K562 (cell line): ENCODE data around the gene NEDD8. TPM values are rescaled to one million over a fixed set of nuclear protein-coding genes. Genes with fewer than 3 reads are reported as not detected.

Experiments used
- ATAC-seq: fragments of 200-7000 bp; cut with Tn5 transposase; 3 replicates; pipeline ENCODE4 v1.9.1; 2020; ENCODE audit warnings: moderate library complexity
- BruUV-seq: library from RNA; stranded (reverse); fragments of 400-500 nt; replicated peaks from 2 replicates; lab custom pipeline; 2021; lab: Mats Ljungman, UMichigan
- CTCF ChIA-PET: fragments of 300-600 bp; formaldehyde crosslinking; extraction: SDS; loops from one replicate; lab custom pipeline; 2021; ENCODE audit warnings: low intra/inter-chr PET ratio; lab: Yijun Ruan, JAX
- POLR2A ChIA-PET: fragments of 300-600, 350-650 bp; sonication (Branson Sonifier 250); formaldehyde crosslinking; extraction: SDS; loops from one replicate; lab custom pipeline; 2021; ENCODE audit warnings: antibody characterized with exemption, inconsistent platforms; lab: Yijun Ruan, JAX
- DNase-seq, 4 experiments: peaks; one replicate each; pipeline versions ENCODE4 v3.0.0 to v3.0.0-alpha.2; 2011 to 2018; ENCODE audit warnings: low spot score in 3 of 4, mixed read lengths in 3 of 4; ENCODE audit errors: extremely low read depth in 1 of 4
- FAIRE-seq: peaks from 2 replicates; lab custom pipeline; 2011; peaks lifted over from hg19 to GRCh38; lab: Jason Lieb, UNC
- H2AFZ ChIP-seq: 2 replicates; pipeline ENCODE4 v1.6.0; 2011; ENCODE audit warnings: low read depth, low read length, control low read depth, inconsistent platforms
- H3K27ac ChIP-seq: fragments of 200-600 bp; 3 replicates; pipeline ENCODE4 v1.8.0; 2011; ENCODE audit warnings: low read depth, mild to moderate bottlenecking, control low read depth, inconsistent platforms, low read length, moderate library complexity, mixed read lengths; ENCODE audit errors: extremely low read depth
- H3K27me3 ChIP-seq, 2 experiments: fragments of 300-600 bp in 1 of 2; 2 replicates in 1 of 2; 3 replicates in 1 of 2; pipeline versions ENCODE4 v1.6.0 to v1.8.0; 2011; ENCODE audit warnings: inconsistent platforms in 2 of 2, low read length in 2 of 2, mild to moderate bottlenecking in 1 of 2, mixed read lengths in 1 of 2, moderate library complexity in 1 of 2; ENCODE audit not compliant: control insufficient read depth in 2 of 2, insufficient read depth in 2 of 2
- H3K36me3 ChIP-seq: fragments of 300-600 bp; 3 replicates; pipeline ENCODE4 v1.8.0; 2011; ENCODE audit warnings: mild to moderate bottlenecking, low read length, inconsistent platforms; ENCODE audit not compliant: control insufficient read depth, insufficient read depth
- H3K4me1 ChIP-seq, 2 experiments: fragments of 200-600 bp in 1 of 2; replicated peaks in 1 of 2; 2 replicates in 1 of 2; 3 replicates in 1 of 2; pipeline versions ENCODE4 v1.5.1 to v1.8.0; 2011; ENCODE audit warnings: inconsistent platforms in 2 of 2, low read length in 2 of 2, mild to moderate bottlenecking in 1 of 2, mixed read lengths in 1 of 2, moderate library complexity in 1 of 2; ENCODE audit not compliant: control insufficient read depth in 2 of 2, insufficient read depth in 2 of 2
- H3K4me2 ChIP-seq: 2 replicates; pipeline ENCODE4 v1.6.1; 2011; ENCODE audit warnings: low read length, control low read depth, inconsistent platforms, mixed read lengths; ENCODE audit not compliant: insufficient read depth
- H3K4me3 ChIP-seq: fragments of 200-600 bp; sonication (generic), shearing (Covaris generic); 2 replicates; pipeline ENCODE4 v1.5.1; 2016; ENCODE audit warnings: control low read depth, inconsistent platforms
- H3K79me2 ChIP-seq: fragments of 200-600 bp; 3 replicates; pipeline ENCODE4 v1.8.0; 2011; ENCODE audit warnings: low read length, inconsistent platforms; ENCODE audit not compliant: control insufficient read depth, insufficient read depth
- H3K9ac ChIP-seq, 2 experiments: 2 replicates each; pipeline versions ENCODE4 v1.6.0 to v1.6.1; 2011; ENCODE audit warnings: low read depth in 2 of 2, low read length in 2 of 2, control low read depth in 1 of 2, inconsistent platforms in 1 of 2, mild to moderate bottlenecking in 1 of 2, mixed read lengths in 1 of 2; ENCODE audit not compliant: insufficient read depth in 1 of 2
- H3K9me1 ChIP-seq: one replicate; pipeline ENCODE4 v1.6.0; 2011; ENCODE audit warnings: inconsistent platforms, mild to moderate bottlenecking, low read length, moderate library complexity; ENCODE audit not compliant: control insufficient read depth, insufficient read depth
- H3K9me3 ChIP-seq: replicated peaks from 2 replicates; pipeline ENCODE4 v1.5.1; 2011; ENCODE audit warnings: low read depth, low read length, inconsistent platforms; ENCODE audit not compliant: control insufficient read depth, insufficient read depth
- H4K20me1 ChIP-seq: replicated peaks from 2 replicates; pipeline ENCODE4 v1.6.1; 2011; ENCODE audit warnings: low read length, inconsistent platforms, mixed read lengths; ENCODE audit not compliant: control insufficient read depth, insufficient read depth
- GTF2A2 ChIP-seq: IDR thresholded peaks from 2 replicates; pipeline ENCODE4 v1.6.1; 2016; ENCODE audit warnings: mild to moderate bottlenecking, missing genetic modification characterization, missing compliant biosample characterization
- KDM5B ChIP-seq: fragments of 200-600 bp; sonication (generic); IDR thresholded peaks from 2 replicates; pipeline ENCODE4 v1.6.1; 2012; ENCODE audit warnings: low read depth, mild to moderate bottlenecking, moderate library complexity, low read length, control low read depth, inconsistent platforms; ENCODE audit not compliant: insufficient replicate concordance
- MECOM ChIP-seq: fragments of 250-450 bp; sonication (Bioruptor Pico); IDR thresholded peaks from 2 replicates; pipeline ENCODE4 v1.8.0; 2022; ENCODE audit warnings: inconsistent platforms
- MYBL2 ChIP-seq, 2 experiments: fragments of 450-650 bp in 1 of 2; sonication (generic) in 1 of 2; formaldehyde crosslinking in 1 of 2; IDR thresholded peaks; 2 replicates each; pipeline versions ENCODE4 v1.6.1 to v1.8.1; 2017 to 2022; ENCODE audit warnings: borderline replicate concordance in 1 of 2, inconsistent platforms in 1 of 2, low read depth in 1 of 2, mild to moderate bottlenecking in 1 of 2, missing genetic modification reagents in 1 of 2, moderate library complexity in 1 of 2
- NBN ChIP-seq: fragments of 450-650 bp; IDR thresholded peaks from 2 replicates; pipeline ENCODE4 v1.6.1; 2016; ENCODE audit warnings: low read depth, mild to moderate bottlenecking
- SLC30A9 ChIP-seq: fragments of 250-450 bp; sonication (Bioruptor Pico); IDR thresholded peaks from 2 replicates; pipeline ENCODE4 v1.8.0; 2022; ENCODE audit warnings: mild to moderate bottlenecking, moderate library complexity
- SMARCA4 ChIP-seq: fragments of 450-650 bp; IDR thresholded peaks from 2 replicates; pipeline ENCODE4 v1.6.1; 2016
- SNRNP70 ChIP-seq: fragments of 200-400 bp; formaldehyde crosslinking; optimal IDR thresholded peaks from 2 replicates; pipeline ENCODE3; 2017; ENCODE audit warnings: low read depth, low read length
- TARDBP ChIP-seq: fragments of 450-650 bp; IDR thresholded peaks from 2 replicates; pipeline ENCODE4 v1.6.1; 2016
- TOE1 ChIP-seq, 2 experiments: fragments of 450-650 bp in 1 of 2; sonication (generic) in 1 of 2; formaldehyde crosslinking in 1 of 2; IDR thresholded peaks; 2 replicates each; pipeline versions ENCODE4 v1.7.1 to v1.8.0; 2016 to 2022; ENCODE audit warnings: borderline replicate concordance in 2 of 2, mild to moderate bottlenecking in 2 of 2, antibody characterized with exemption in 1 of 2, inconsistent platforms in 1 of 2, low read depth in 1 of 2, missing genetic modification reagents in 1 of 2, moderate library complexity in 1 of 2
- ZNF224 ChIP-seq: sonication (generic); formaldehyde crosslinking; IDR thresholded peaks from 2 replicates; pipeline ENCODE4 v1.8.0; 2022; ENCODE audit warnings: mild to moderate bottlenecking, missing genetic modification reagents
- WGBS: fragments of 100-300 bp; shearing (Covaris generic); methylation state at CpG from one replicate; pipeline ENCODE4 v1.1.6; 2016; ENCODE audit warnings: low coverage, mixed read lengths; ENCODE audit not compliant: insufficient coverage; ENCODE audit errors: missing lambda C conversion rate; 5-methylcytosine and 5-hydroxymethylcytosine counted together
- in situ Hi-C: fragments of 300-500 bp; cut with MboI; formaldehyde crosslinking; loops from 4 replicates; pipeline ENCODE4 v1.15.0; 2018; ENCODE audit warnings: inconsistent platforms, mixed read lengths
- intact Hi-C: fragments of 100-400 bp; cut with micrococcal nuclease; formaldehyde crosslinking; loops from 2 replicates; pipeline ENCODE4 v1.14.2; 2022
- polyA plus RNA-seq, 8 experiments: library from polyadenylated mRNA; depleted of rRNA in 4 of 8; stranded (reverse) in 5 of 8; unstranded in 3 of 8; fragments of >200 nt; fragmentation: Nextera tagmentation in 2 of 8; fragmentation: Illumina TruSeq in 1 of 8; extraction: Ambion mirVana in 2 of 8; extraction: Trizol in 1 of 8; gene quantifications; 2 replicates each; pipeline versions ENCODE4 v1.2.1 to v1.2.3, GENCODE V29; 2011 to 2014; ENCODE audit warnings: inconsistent platforms in 1 of 8, missing spikeins in 1 of 8
- total RNA-seq, 7 experiments: library from RNA; depleted of rRNA in 6 of 7; stranded (reverse); fragments of >200 nt in 6 of 7; fragmentation: Illumina TruSeq in 2 of 7; extraction: Trizol in 2 of 7; gene quantifications; 2 replicates each; pipeline versions ENCODE4 v1.2.1 to v1.2.3, GENCODE V29; 2011 to 2021; ENCODE audit warnings: low replicate concordance in 1 of 7
- TF ChIP-seq, protein P1 (sequence below): sonication (generic); formaldehyde crosslinking; IDR thresholded peaks from 2 replicates; pipeline ENCODE4 v1.8.1; 2023; ENCODE audit warnings: mild to moderate bottlenecking, missing genetic modification reagents
- TF ChIP-seq, protein P2 (sequence below): sonication (generic); IDR thresholded peaks from 2 replicates; pipeline ENCODE4 v1.6.1; 2016

The NEDD8 gene
- total and polyA plus RNA-seq, 9 of the 15 experiments (the other 6 are each of a cell fraction or from before 2014, with no cell fraction given): 142 to 691 (median 260) TPM

DNA sequence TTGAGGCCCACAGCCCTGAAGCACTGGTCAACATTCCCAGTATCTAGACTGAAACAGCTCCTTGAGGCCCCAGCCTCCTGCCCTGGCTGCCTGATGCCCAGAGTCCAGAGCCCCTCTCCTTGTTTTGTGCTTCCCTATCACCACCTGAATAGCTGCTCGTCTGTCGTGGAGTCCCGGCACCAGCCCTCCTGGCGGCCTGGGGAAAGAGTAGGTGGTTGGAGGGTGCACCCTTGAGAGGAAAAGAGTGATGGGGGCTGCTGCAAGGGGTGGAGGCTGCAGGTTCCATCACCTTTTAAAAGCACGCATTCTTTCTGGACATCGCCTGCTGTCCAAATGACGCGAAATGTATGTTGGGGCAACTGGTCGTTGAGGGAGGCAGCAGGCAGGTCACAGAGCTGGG, 36.1 kb upstream of the NEDD8 start:
- H3K79me2 ChIP-seq: peaks cover 9% of the 10 kb centered on the region; the same call in 1 of the 3 replicates
- peaks cover 12 to 20% of the 10 kb centered on the region in 2 experiments; a peak in 4 of 5 replicates for H3K4me1 ChIP-seq
- no peaks in the 10 kb centered on the region for H3K9me3 ChIP-seq
- 100% methylated on average over 4 of the region's 9 CpGs for WGBS
- H3K36me3 ChIP-seq: no peaks in the 10 kb centered on the region
- ChIA-PET CTCF (no interaction called here), POLR2A (interaction anchor here (0.6 to 1.4 kb wide), 3 partner anchors 13 to 26 kb away, joined by 3 to 4 read pairs (median 3); partner anchors contain the start of gene TINF2)
- BruUV-seq: no TSS peak
- in situ Hi-C loops: no loop called here
- no peaks in the 10 kb centered on the region; the same call in 1 of the 2 replicates for H4K20me1 ChIP-seq
- H3K9ac ChIP-seq: no peak overlapping the region
- H2AFZ ChIP-seq: no peak overlapping the region
- DNase-seq: no peak
- TF ChIP-seq MYBL2 (IDR thresholded peaks at IDR 0.05; ENCODE audit: low read depth) (no peak), MYBL2 (CRISPR knock-in tag; IDR thresholded peaks at IDR 0.05; ENCODE audit: borderline replicate concordance) (no peak), TOE1 (IDR thresholded peaks at IDR 0.05; ENCODE audit: borderline replicate concordance) (no peak), TOE1 (CRISPR knock-in tag; IDR thresholded peaks at IDR 0.05; ENCODE audit: borderline replicate concordance, low read depth) (no peak), KDM5B (no peak), SLC30A9 (no peak), NBN (no peak), TARDBP (no peak), ZNF224 (no peak), SMARCA4 (no peak), SNRNP70 (no peak), MECOM (CRISPR knock-in tag) (no peak), GTF2A2 (tag) (no peak)
- TF ChIP-seq, protein P1, sequence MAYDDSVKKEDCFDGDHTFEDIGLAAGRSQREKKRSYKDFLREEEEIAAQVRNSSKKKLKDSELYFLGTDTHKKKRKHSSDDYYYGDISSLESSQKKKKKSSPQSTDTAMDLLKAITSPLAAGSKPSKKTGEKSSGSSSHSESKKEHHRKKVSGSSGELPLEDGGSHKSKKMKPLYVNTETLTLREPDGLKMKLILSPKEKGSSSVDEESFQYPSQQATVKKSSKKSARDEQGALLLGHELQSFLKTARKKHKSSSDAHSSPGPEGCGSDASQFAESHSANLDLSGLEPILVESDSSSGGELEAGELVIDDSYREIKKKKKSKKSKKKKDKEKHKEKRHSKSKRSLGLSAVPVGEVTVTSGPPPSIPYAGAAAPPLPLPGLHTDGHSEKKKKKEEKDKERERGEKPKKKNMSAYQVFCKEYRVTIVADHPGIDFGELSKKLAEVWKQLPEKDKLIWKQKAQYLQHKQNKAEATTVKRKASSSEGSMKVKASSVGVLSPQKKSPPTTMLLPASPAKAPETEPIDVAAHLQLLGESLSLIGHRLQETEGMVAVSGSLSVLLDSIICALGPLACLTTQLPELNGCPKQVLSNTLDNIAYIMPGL (CRISPR knock-in tag): no peak
- TF ChIP-seq, protein P2, sequence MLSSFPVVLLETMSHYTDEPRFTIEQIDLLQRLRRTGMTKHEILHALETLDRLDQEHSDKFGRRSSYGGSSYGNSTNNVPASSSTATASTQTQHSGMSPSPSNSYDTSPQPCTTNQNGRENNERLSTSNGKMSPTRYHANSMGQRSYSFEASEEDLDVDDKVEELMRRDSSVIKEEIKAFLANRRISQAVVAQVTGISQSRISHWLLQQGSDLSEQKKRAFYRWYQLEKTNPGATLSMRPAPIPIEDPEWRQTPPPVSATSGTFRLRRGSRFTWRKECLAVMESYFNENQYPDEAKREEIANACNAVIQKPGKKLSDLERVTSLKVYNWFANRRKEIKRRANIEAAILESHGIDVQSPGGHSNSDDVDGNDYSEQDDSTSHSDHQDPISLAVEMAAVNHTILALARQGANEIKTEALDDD: no peak
- TF ChIP-seq, all 486 proteins: peak for 0
- Histone ChIP-seq H3K4me3 (no peak overlapping the region), H3K4me2 (no peak overlapping the region), H3K27me3 (no peaks in the 10 kb centered on the region), H3K9me1 (no peaks in the 10 kb centered on the region), H3K27ac (no peak overlapping the region)
- ATAC-seq (no peak), FAIRE-seq (no peak)
- intact Hi-C loops: no loop called here
